ENCODE results near the gene ANKS3.

DNA sequence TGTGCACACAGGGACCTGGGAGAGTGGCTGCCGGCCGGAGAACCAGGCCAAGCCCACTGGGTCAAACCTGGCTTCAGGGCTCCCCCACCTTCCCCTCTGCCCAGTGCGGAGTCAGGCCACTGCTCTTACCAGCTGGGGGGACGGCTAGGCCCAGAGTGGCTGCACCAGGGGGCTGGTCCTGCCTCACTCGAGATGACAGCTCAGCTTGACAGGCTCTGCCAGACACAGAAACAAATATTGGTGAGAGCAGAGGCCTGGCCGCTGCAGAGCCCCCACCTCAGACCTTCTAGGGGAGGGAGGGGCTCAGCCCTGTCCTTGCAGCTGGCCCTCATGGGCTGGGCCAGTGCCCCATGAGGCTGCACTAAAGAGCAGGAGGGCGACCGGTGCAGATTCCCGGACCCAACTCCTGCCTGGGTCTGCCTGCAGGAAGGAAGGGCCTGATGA, 36.2 kb downstream of the ANKS3 start:
- TF ChIP-seq POLR2AphosphoS5 (IDR thresholded peaks at IDR 0.05; ENCODE audit: low read depth, low read length) = no peak
- no peak; the same call in 1 of the 2 replicates for TF ChIP-seq POLR2A (IDR thresholded peaks at IDR 0.05; ENCODE audit: low read depth, low read length)
- no peak for TF ChIP-seq TAF1 (IDR thresholded peaks at IDR 0.05; ENCODE audit: borderline replicate concordance, low read depth, low read length)

Measured in GM12892 (cell line).